CD14-positive monocyte (primary cell): ENCODE measurements around the gene EPAS1. TPM values are rescaled to one million over a fixed set of nuclear protein-coding genes. Genes with fewer than 3 reads are reported as not detected.

ENCODE experiments used
- DNase-seq, 3 donors: peaks; one replicate each; pipeline ENCODE4 v3.0.0-alpha.2; 2011 to 2022
- H2AFZ ChIP-seq: 2 replicates; pipeline ENCODE4 v1.6.0; 2012; ENCODE audit warnings: mild to moderate bottlenecking, low read depth, low read length, inconsistent platforms; ENCODE audit not compliant: insufficient read depth, poor library complexity, severe bottlenecking
- H3K27ac ChIP-seq, 2 donors: 1 replicate in 1 of 2; 2 replicates in 1 of 2; pipeline ENCODE4 v1.5.1; 2012 to 2013; ENCODE audit warnings: low read length in 2 of 2, control low read depth in 1 of 2, inconsistent platforms in 1 of 2, low read depth in 1 of 2, mild to moderate bottlenecking in 1 of 2
- H3K27me3 ChIP-seq, 2 donors: one replicate each; pipeline versions ENCODE4 v1.6.0 to v1.6.1; 2011 to 2013; ENCODE audit warnings: low read length in 2 of 2; ENCODE audit not compliant: control insufficient read depth in 2 of 2, insufficient read depth in 2 of 2
- H3K36me3 ChIP-seq, 2 donors: replicated peaks in 1 of 2; 1 replicate in 1 of 2; 2 replicates in 1 of 2; pipeline versions ENCODE4 v1.5.1 to v1.6.1; 2012 to 2013; ENCODE audit warnings: low read length in 2 of 2, control low read depth in 1 of 2, inconsistent platforms in 1 of 2, mild to moderate bottlenecking in 1 of 2; ENCODE audit not compliant: insufficient read depth in 2 of 2, control insufficient read depth in 1 of 2
- H3K4me1 ChIP-seq, 2 donors: 1 replicate in 1 of 2; 2 replicates in 1 of 2; pipeline versions ENCODE4 v1.5.1 to v1.6.1; 2012 to 2013; ENCODE audit warnings: low read length in 2 of 2, control low read depth in 1 of 2, inconsistent platforms in 1 of 2, mild to moderate bottlenecking in 1 of 2, moderate library complexity in 1 of 2; ENCODE audit not compliant: insufficient read depth in 2 of 2, control insufficient read depth in 1 of 2
- H3K4me2 ChIP-seq: replicated peaks from 2 replicates; pipeline ENCODE3; 2012; ENCODE audit warnings: low read length, moderate library complexity, mild to moderate bottlenecking; ENCODE audit not compliant: poor library complexity, severe bottlenecking; ENCODE audit errors: extremely low read depth
- H3K4me3 ChIP-seq, 3 experiments: fragments of 200-600 bp in 1 of 3; sonication (generic) in 1 of 3; replicated peaks in 1 of 3; 1 replicate in 2 of 3; 2 replicates in 1 of 3; pipeline ENCODE4 v1.5.1; 2011 to 2013; ENCODE audit warnings: low read length in 3 of 3, mild to moderate bottlenecking in 3 of 3, control low read depth in 2 of 3, low read depth in 2 of 3, inconsistent platforms in 1 of 3, moderate library complexity in 1 of 3
- H3K79me2 ChIP-seq: 2 replicates; pipeline ENCODE4 v1.6.0; 2012; ENCODE audit warnings: mild to moderate bottlenecking, control low read depth, inconsistent platforms, low read length, moderate library complexity; ENCODE audit not compliant: insufficient read depth
- H3K9ac ChIP-seq: 2 replicates; pipeline ENCODE4 v1.6.0; 2017; ENCODE audit warnings: low read length, mild to moderate bottlenecking; ENCODE audit not compliant: insufficient read depth, poor library complexity, severe bottlenecking
- H3K9me3 ChIP-seq, 2 donors: replicated peaks in 1 of 2; 1 replicate in 1 of 2; 2 replicates in 1 of 2; pipeline versions ENCODE4 v1.5.1 to v1.6.1; 2012 to 2013; ENCODE audit warnings: low read length in 2 of 2, control low read depth in 1 of 2; ENCODE audit not compliant: control insufficient read depth in 1 of 2, insufficient read depth in 1 of 2
- H4K20me1 ChIP-seq: 2 replicates; pipeline ENCODE4 v1.6.0; 2012; ENCODE audit warnings: mild to moderate bottlenecking, low read length, control low read depth, moderate library complexity; ENCODE audit not compliant: insufficient read depth
- H3K27ac Mint-ChIP-seq, 7 donors: one replicate each; pipeline ENCODE4 v1.8.0; 2020; ENCODE audit warnings: mild to moderate bottlenecking in 7 of 7, mixed read lengths in 7 of 7, moderate library complexity in 6 of 7, inconsistent platforms in 2 of 7
- H3K27me3 Mint-ChIP-seq, 3 donors: one replicate each; pipeline ENCODE4 v1.8.0; 2021 to 2022; ENCODE audit warnings: low read depth in 3 of 3, mild to moderate bottlenecking in 3 of 3, mixed read lengths in 3 of 3, moderate library complexity in 3 of 3, inconsistent platforms in 1 of 3
- H3K36me3 Mint-ChIP-seq, 2 donors: one replicate each; pipeline ENCODE4 v1.8.0; 2020; ENCODE audit warnings: mixed read lengths in 2 of 2, inconsistent platforms in 1 of 2, mild to moderate bottlenecking in 1 of 2
- H3K4me1 Mint-ChIP-seq: one replicate; pipeline ENCODE4 v1.8.0; 2020; ENCODE audit warnings: mild to moderate bottlenecking, mixed read lengths
- H3K4me3 Mint-ChIP-seq, 2 donors: one replicate each; pipeline ENCODE4 v1.8.0; 2020; ENCODE audit warnings: mild to moderate bottlenecking in 2 of 2, mixed read lengths in 2 of 2, moderate library complexity in 1 of 2
- H3K9me3 Mint-ChIP-seq, 7 donors: one replicate each; pipeline ENCODE4 v1.8.0; 2020 to 2022; ENCODE audit warnings: mixed read lengths in 7 of 7, mild to moderate bottlenecking in 6 of 7, moderate library complexity in 6 of 7, inconsistent platforms in 2 of 7
- CTCF ChIP-seq: fragments of 200-600 bp; IDR thresholded peaks from one replicate; pipeline ENCODE4 v1.8.0; 2022; ENCODE audit warnings: antibody characterized with exemption, mild to moderate bottlenecking
- WGBS: methylation state at CpG from one replicate; pipeline ENCODE4 v1.1.5; 2013; ENCODE audit warnings: missing lambda C conversion rate; ENCODE audit not compliant: insufficient coverage; 5-methylcytosine and 5-hydroxymethylcytosine counted together
- intact Hi-C, 2 donors: fragments of 100-400 bp; cut with micrococcal nuclease; formaldehyde crosslinking; loops; one replicate each; pipeline versions ENCODE4 v1.15.0 to v1.15.1; 2023
- polyA plus RNA-seq, 3 donors: library from polyadenylated mRNA; depleted of rRNA in 1 of 3; unstranded in 2 of 3; stranded (reverse) in 1 of 3; fragments of 300-500 nt in 2 of 3; fragments of >200 nt in 1 of 3; fragmentation: Illumina TruSeq in 2 of 3; gene quantifications; 1 replicate in 2 of 3; 2 replicates in 1 of 3; pipeline ENCODE4 v1.2.3, GENCODE V29; 2012 to 2021

Gene EPAS1
- polyA plus RNA-seq, 3 donors = 0.11 to 1.0 (median 0.88) TPM

- H3K4me3 Mint-ChIP-seq = peak overlapping the region; percentile 88 to 98
- Histone ChIP-seq H4K20me1 (no peaks in the 10 kb centered on the region), H3K4me2 (peak overlapping the region; percentile 100), H3K27me3 (peaks cover 27 to 67% of the 10 kb centered on the region in 2 donors), H3K4me1 (peaks cover 32 to 41% of the 10 kb centered on the region in 2 donors), H3K79me2 (no peaks in the 10 kb centered on the region), H3K27ac (peak overlapping the region in 1 of 2 donors; percentile 29), H3K4me3 (peak overlapping the region; percentile 67 to 90 (median 72)), H2AFZ (peak overlapping the region; percentile 88), H3K9ac (peak overlapping the region; percentile 64), H3K36me3 (no peaks in the 10 kb centered on the region), H3K9me3 (peaks cover 0 to 6% of the 10 kb centered on the region in 2 donors)
- peak overlapping the region in 5 of 7 donors; percentile 40 to 86 (median 78) for H3K27ac Mint-ChIP-seq
- peaks cover 0 to 17% (median 8%) of the 10 kb centered on the region in 7 donors for H3K9me3 Mint-ChIP-seq
- no peak for DNase-seq
- peaks cover 8 to 12% of the 10 kb centered on the region in 2 donors for H3K36me3 Mint-ChIP-seq
- TF ChIP-seq CTCF = no peak
- WGBS = under 1% methylated on average over 59 of the region's 65 CpGs
- H3K27me3 Mint-ChIP-seq = peaks cover 68 to 81% (median 71%) of the 10 kb centered on the region in 3 donors
- peaks cover 38% of the 10 kb centered on the region for H3K4me1 Mint-ChIP-seq
- intact Hi-C loops = loop anchor here in 1 of 2 donors (5.0 to 10.0 kb wide), 2 partner anchors 70 to 213 kb away; no protein-coding TSS in a partner anchor
These were observed 502 bp downstream of the EPAS1 start for GRCh38 chr2:46297546-46298271.

GRCh38 chr2:46298272-46298521 lies 990 bp downstream of the EPAS1 start:
- no peak for DNase-seq
- Mint-ChIP-seq H3K4me3 (peak overlapping the region; percentile 88 to 98), H3K9me3 (peaks cover 0 to 17% (median 8%) of the 10 kb centered on the region in 7 donors), H3K27ac (peak overlapping the region in 2 of 7 donors; percentile 13 to 67), H3K27me3 (peaks cover 73 to 83% (median 74%) of the 10 kb centered on the region in 3 donors), H3K36me3 (peaks cover 8 to 12% of the 10 kb centered on the region in 2 donors), H3K4me1 (peaks cover 38% of the 10 kb centered on the region)
- Histone ChIP-seq H3K4me2 (peak overlapping the region; percentile 100), H3K9me3 (peaks cover 0 to 6% of the 10 kb centered on the region in 2 donors), H4K20me1 (no peaks in the 10 kb centered on the region), H3K36me3 (no peaks in the 10 kb centered on the region), H3K27me3 (peaks cover 27 to 71% of the 10 kb centered on the region in 2 donors), H2AFZ (peak overlapping the region; percentile 88), H3K79me2 (no peaks in the 10 kb centered on the region), H3K4me1 (peaks cover 32 to 41% of the 10 kb centered on the region in 2 donors), H3K27ac (no peak overlapping the region), H3K4me3 (peak overlapping the region; percentile 67 to 90 (median 72)), H3K9ac (peak overlapping the region; percentile 64)
- TF ChIP-seq CTCF = no peak
- intact Hi-C loops = loop anchor here in 1 of 2 donors (5.0 to 10.0 kb wide), 2 partner anchors 71 to 213 kb away; no protein-coding TSS in a partner anchor
- 2% methylated on average over 13 of the region's 19 CpGs for WGBS
